IMR-90 (cell line): ENCODE data around the gene FNDC3B.

Experiments
- CEBPB ChIP-seq: IDR thresholded peaks from 2 replicates; pipeline ENCODE4 v1.6.1; 2012; ENCODE audit warnings: low read depth, low read length, improper control_type of control experiment
- FOS ChIP-seq: fragments of 150-350 bp; IDR thresholded peaks from 2 replicates; pipeline ENCODE4 v1.6.1; 2016; ENCODE audit warnings: low read depth, low read length
- MAFK ChIP-seq: IDR thresholded peaks from 2 replicates; pipeline ENCODE4 v1.6.1; 2012; ENCODE audit warnings: low read depth, low read length, improper control_type of control experiment
- MXI1 ChIP-seq: IDR thresholded peaks from 2 replicates; pipeline ENCODE4 v1.6.1; 2012; ENCODE audit warnings: low read depth, mild to moderate bottlenecking, low read length, moderate library complexity, borderline replicate concordance
- POLR2A ChIP-seq: IDR thresholded peaks from 2 replicates; pipeline ENCODE4 v1.6.1; 2012; ENCODE audit warnings: mild to moderate bottlenecking, low read depth, low read length
- RAD21 ChIP-seq: IDR thresholded peaks from 2 replicates; pipeline ENCODE4 v1.6.1; 2012; ENCODE audit warnings: low read length, improper control_type of control experiment
- RCOR1 ChIP-seq: IDR thresholded peaks from 2 replicates; pipeline ENCODE4 v1.6.1; 2012; ENCODE audit warnings: mild to moderate bottlenecking, low read length, improper control_type of control experiment; ENCODE audit not compliant: insufficient replicate concordance
- RFX5 ChIP-seq: IDR thresholded peaks from 2 replicates; pipeline ENCODE4 v1.8.0; 2012; ENCODE audit warnings: low read depth, mild to moderate bottlenecking, low read length, moderate library complexity
- TF ChIP-seq, protein P1 (sequence below): conservative IDR thresholded peaks from 2 replicates; pipeline ENCODE4 v1.5.1; 2012; ENCODE audit warnings: mild to moderate bottlenecking, low read depth, low read length, improper control_type of control experiment

DNA sequence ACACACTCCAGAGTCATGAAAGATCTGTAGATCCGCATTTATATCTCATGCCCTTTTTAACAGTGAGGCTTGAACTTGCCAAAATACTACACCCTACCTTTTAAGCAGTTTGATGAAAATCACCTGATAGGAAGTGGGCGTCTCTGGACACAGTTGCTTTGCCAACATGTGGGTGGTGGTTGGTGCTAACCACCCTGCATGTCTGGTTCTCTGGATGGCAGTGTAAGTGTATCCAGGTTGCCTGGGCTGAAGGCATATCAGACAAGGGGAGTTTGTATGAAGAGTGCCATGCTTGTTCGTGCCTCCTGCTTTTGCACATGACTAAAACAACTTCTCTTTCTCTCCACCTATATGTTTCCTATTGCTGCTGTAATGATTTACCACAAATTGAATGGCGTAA, 249.3 kb downstream of the FNDC3B start:
- TF ChIP-seq, protein P1, sequence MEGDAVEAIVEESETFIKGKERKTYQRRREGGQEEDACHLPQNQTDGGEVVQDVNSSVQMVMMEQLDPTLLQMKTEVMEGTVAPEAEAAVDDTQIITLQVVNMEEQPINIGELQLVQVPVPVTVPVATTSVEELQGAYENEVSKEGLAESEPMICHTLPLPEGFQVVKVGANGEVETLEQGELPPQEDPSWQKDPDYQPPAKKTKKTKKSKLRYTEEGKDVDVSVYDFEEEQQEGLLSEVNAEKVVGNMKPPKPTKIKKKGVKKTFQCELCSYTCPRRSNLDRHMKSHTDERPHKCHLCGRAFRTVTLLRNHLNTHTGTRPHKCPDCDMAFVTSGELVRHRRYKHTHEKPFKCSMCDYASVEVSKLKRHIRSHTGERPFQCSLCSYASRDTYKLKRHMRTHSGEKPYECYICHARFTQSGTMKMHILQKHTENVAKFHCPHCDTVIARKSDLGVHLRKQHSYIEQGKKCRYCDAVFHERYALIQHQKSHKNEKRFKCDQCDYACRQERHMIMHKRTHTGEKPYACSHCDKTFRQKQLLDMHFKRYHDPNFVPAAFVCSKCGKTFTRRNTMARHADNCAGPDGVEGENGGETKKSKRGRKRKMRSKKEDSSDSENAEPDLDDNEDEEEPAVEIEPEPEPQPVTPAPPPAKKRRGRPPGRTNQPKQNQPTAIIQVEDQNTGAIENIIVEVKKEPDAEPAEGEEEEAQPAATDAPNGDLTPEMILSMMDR = no peak
- no peak for TF ChIP-seq RFX5
- no peak for TF ChIP-seq MAFK
- TF ChIP-seq POLR2A = no peak
- TF ChIP-seq CEBPB = no peak
- no peak for TF ChIP-seq RCOR1
- no peak for TF ChIP-seq MXI1
- TF ChIP-seq RAD21 = no peak
- no peak for TF ChIP-seq FOS
